HL-60 (cell line): ENCODE results near the gene SP3.

Experiments used
- DNase-seq, 2 experiments: peaks; one replicate each; pipeline ENCODE4 v3.0.0-alpha.2; 2010 to 2020; ENCODE audit warnings: low read depth in 1 of 2, low spot score in 1 of 2
- H3K27ac ChIP-seq: fragments of 250-450 bp; sonication (Bioruptor Pico); replicated peaks from 2 replicates; pipeline ENCODE4 v1.5.1; 2020; ENCODE audit warnings: mild to moderate bottlenecking, moderate library complexity
- H3K27me3 ChIP-seq: fragments of 250-450 bp; sonication (Bioruptor Pico); 2 replicates; pipeline ENCODE4 v1.5.1; 2021; ENCODE audit warnings: mild to moderate bottlenecking, moderate library complexity; ENCODE audit not compliant: insufficient read depth, poor library complexity, severe bottlenecking
- H3K4me3 ChIP-seq: replicated peaks from 2 replicates; pipeline ENCODE4 v1.5.1; 2011; ENCODE audit warnings: mild to moderate bottlenecking, control low read depth, low read length; ENCODE audit not compliant: insufficient read depth
- GABPA ChIP-seq: IDR thresholded peaks from 2 replicates; pipeline ENCODE4 v1.6.1; 2012; ENCODE audit warnings: low read depth
- POLR2AphosphoS5 ChIP-seq: IDR thresholded peaks from 2 replicates; pipeline ENCODE4 v1.6.1; 2012; ENCODE audit warnings: low read depth
- SPI1 ChIP-seq: IDR thresholded peaks from 2 replicates; pipeline ENCODE4 v1.6.1; 2012; ENCODE audit warnings: low read depth, mild to moderate bottlenecking, borderline replicate concordance
- TF ChIP-seq, protein P1 (sequence below): IDR thresholded peaks from 2 replicates; pipeline ENCODE4 v1.6.1; 2012; ENCODE audit warnings: low read depth; ENCODE audit not compliant: insufficient replicate concordance
- TF ChIP-seq, protein P2 (sequence below): IDR thresholded peaks from one replicate; pipeline ENCODE4 v1.5.1; 2011; ENCODE audit warnings: low read length, control low read depth, inconsistent platforms; ENCODE audit not compliant: insufficient read depth

Gene SP3

DNA sequence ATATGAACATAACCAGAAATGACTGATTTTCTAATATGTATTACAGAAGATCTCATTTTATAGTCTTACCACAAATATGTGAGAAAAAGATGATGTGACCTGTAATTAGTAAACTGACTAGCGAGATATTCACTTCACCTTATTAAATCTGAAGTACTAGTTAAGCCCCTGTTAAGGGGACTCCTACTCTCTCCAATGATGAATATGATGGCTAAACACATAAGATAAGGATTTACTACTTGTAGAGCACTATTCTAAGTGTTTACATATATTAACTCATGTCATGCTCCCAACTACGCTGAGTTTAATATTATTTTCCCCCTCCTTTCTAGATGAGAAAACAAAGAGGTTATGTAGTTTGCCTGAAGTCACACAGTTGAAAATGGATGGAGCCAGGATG is 40.9 kb downstream of the SP3 start:
- H3K27ac ChIP-seq: no peak overlapping the region
- TF ChIP-seq SPI1: no peak
- TF ChIP-seq GABPA: no peak
- TF ChIP-seq, protein P1, sequence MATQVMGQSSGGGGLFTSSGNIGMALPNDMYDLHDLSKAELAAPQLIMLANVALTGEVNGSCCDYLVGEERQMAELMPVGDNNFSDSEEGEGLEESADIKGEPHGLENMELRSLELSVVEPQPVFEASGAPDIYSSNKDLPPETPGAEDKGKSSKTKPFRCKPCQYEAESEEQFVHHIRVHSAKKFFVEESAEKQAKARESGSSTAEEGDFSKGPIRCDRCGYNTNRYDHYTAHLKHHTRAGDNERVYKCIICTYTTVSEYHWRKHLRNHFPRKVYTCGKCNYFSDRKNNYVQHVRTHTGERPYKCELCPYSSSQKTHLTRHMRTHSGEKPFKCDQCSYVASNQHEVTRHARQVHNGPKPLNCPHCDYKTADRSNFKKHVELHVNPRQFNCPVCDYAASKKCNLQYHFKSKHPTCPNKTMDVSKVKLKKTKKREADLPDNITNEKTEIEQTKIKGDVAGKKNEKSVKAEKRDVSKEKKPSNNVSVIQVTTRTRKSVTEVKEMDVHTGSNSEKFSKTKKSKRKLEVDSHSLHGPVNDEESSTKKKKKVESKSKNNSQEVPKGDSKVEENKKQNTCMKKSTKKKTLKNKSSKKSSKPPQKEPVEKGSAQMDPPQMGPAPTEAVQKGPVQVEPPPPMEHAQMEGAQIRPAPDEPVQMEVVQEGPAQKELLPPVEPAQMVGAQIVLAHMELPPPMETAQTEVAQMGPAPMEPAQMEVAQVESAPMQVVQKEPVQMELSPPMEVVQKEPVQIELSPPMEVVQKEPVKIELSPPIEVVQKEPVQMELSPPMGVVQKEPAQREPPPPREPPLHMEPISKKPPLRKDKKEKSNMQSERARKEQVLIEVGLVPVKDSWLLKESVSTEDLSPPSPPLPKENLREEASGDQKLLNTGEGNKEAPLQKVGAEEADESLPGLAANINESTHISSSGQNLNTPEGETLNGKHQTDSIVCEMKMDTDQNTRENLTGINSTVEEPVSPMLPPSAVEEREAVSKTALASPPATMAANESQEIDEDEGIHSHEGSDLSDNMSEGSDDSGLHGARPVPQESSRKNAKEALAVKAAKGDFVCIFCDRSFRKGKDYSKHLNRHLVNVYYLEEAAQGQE: no peak
- TF ChIP-seq, protein P2, sequence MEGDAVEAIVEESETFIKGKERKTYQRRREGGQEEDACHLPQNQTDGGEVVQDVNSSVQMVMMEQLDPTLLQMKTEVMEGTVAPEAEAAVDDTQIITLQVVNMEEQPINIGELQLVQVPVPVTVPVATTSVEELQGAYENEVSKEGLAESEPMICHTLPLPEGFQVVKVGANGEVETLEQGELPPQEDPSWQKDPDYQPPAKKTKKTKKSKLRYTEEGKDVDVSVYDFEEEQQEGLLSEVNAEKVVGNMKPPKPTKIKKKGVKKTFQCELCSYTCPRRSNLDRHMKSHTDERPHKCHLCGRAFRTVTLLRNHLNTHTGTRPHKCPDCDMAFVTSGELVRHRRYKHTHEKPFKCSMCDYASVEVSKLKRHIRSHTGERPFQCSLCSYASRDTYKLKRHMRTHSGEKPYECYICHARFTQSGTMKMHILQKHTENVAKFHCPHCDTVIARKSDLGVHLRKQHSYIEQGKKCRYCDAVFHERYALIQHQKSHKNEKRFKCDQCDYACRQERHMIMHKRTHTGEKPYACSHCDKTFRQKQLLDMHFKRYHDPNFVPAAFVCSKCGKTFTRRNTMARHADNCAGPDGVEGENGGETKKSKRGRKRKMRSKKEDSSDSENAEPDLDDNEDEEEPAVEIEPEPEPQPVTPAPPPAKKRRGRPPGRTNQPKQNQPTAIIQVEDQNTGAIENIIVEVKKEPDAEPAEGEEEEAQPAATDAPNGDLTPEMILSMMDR: no peak
- TF ChIP-seq POLR2AphosphoS5: no peak
- no peak overlapping the region for H3K4me3 ChIP-seq
- no peaks in the 10 kb centered on the region for H3K27me3 ChIP-seq
- no peak for DNase-seq

DNA sequence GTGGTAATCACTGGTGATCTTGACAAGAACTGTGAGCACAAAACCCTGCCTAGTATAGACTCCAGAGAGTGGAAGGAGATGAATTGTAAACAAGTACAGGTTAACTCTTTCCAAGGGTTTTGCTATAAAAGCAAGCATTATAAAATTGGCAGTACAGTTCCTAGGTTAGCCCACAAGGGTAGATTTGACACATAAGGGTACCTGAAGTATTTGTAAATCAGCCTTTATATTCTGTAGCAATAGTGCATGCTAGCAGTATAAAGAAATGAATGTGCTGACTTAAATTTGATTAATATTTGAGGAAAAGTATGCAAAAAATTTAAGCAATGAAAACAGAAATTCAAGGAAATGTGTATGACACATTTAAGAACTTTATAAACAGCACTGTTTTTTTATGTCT is 42.4 kb downstream of the SP3 start:
- no peak overlapping the region for H3K27ac ChIP-seq
- H3K4me3 ChIP-seq: no peak overlapping the region

DNA sequence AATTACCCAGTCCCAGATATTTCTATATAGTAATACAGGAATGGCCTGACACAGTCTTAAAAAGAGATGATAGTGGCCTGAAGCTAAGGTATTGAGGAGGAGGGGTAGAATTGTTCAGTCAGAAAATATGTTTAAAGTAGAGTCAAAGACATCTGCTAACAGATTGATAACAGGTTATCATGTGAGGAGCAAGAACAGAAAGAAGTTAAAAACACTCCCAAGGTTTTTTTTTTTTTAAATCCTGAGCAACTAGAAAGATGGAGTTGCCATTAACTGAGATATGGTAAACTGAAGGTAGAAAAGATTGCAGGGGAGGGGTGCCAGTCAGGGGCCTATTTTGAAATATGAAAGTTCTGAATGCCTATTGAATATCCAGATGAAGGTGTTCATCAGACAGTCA is 43.1 kb downstream of the SP3 start:
- Histone ChIP-seq H3K27ac (no peak overlapping the region), H3K4me3 (no peak overlapping the region), H3K27me3 (no peaks in the 10 kb centered on the region)
- TF ChIP-seq POLR2AphosphoS5 (no peak), SPI1 (no peak), GABPA (no peak)
- TF ChIP-seq, protein P2: no peak
- TF ChIP-seq, protein P1: no peak
- no peak for DNase-seq

More for the DNA sequence above, 42.4 kb downstream of the SP3 start:
- no peak for DNase-seq
- TF ChIP-seq, protein P2: no peak
- TF ChIP-seq SPI1 (no peak), GABPA (no peak), POLR2AphosphoS5 (no peak)
- TF ChIP-seq, protein P1: no peak
- H3K27me3 ChIP-seq: no peaks in the 10 kb centered on the region
